GM12892 (cell line): ENCODE results near the gene RHBG.

Source experiments
- POLR2A ChIP-seq: IDR thresholded peaks from 2 replicates; pipeline ENCODE4 v1.6.1; 2011; ENCODE audit warnings: low read depth, low read length, control low read depth
- POLR2AphosphoS5 ChIP-seq: IDR thresholded peaks from 2 replicates; pipeline ENCODE4 v1.6.1; 2011; ENCODE audit warnings: low read depth, low read length, control low read depth
- TAF1 ChIP-seq: IDR thresholded peaks from 2 replicates; pipeline ENCODE4 v1.6.1; 2011; ENCODE audit warnings: low read depth, mild to moderate bottlenecking, control low read depth, low read length, borderline replicate concordance

- no peak for TF ChIP-seq POLR2A
- TF ChIP-seq TAF1 = no peak
- no peak for TF ChIP-seq POLR2AphosphoS5
These were observed 31.2 kb upstream of the RHBG start for GRCh38 chr1:156337888-156338179.
